H1 (cell line): ENCODE measurements around the gene ATP6AP1. TPM values are rescaled to one million over a fixed set of nuclear protein-coding genes. Genes with fewer than 3 reads are reported as not detected.

Source experiments
- CTCF ChIA-PET: fragments of 300-600 bp; sonication (Branson Sonifier 250); formaldehyde crosslinking; loops from one replicate; lab custom pipeline; 2021; ENCODE audit not compliant: partially characterized antibody; lab: Charles Lee
- POLR2A ChIA-PET: fragments of 300-600 bp; sonication (Branson Sonifier 250); formaldehyde crosslinking; loops from one replicate; lab custom pipeline; 2021; ENCODE audit warnings: inconsistent platforms; ENCODE audit not compliant: partially characterized antibody; lab: Charles Lee
- DNase-seq, 2 experiments: peaks; one replicate each; pipeline versions ENCODE4 v3.0.0 to v3.0.0-alpha.2; 2010 to 2022; ENCODE audit warnings: low spot score in 2 of 2, low read depth in 1 of 2, mixed read lengths in 1 of 2
- FAIRE-seq: peaks from 2 replicates; lab custom pipeline; 2011; peaks lifted over from hg19 to GRCh38; lab: Jason Lieb, UNC
- H2AFZ ChIP-seq: 2 replicates; pipeline ENCODE4 v1.8.1; 2012; ENCODE audit warnings: low read length, inconsistent platforms
- H2AK5ac ChIP-seq: 2 replicates; pipeline ENCODE4 v1.6.1; 2013; ENCODE audit warnings: low read depth, low read length
- H2BK120ac ChIP-seq: replicated peaks from 2 replicates; pipeline ENCODE3; 2013; ENCODE audit warnings: low read depth, low read length, inconsistent platforms
- H2BK12ac ChIP-seq: 2 replicates; pipeline ENCODE4 v1.6.1; 2013; ENCODE audit warnings: low read depth, low read length
- H2BK15ac ChIP-seq: 2 replicates; pipeline ENCODE4 v1.6.1; 2013; ENCODE audit warnings: low read length
- H2BK20ac ChIP-seq: 2 replicates; pipeline ENCODE4 v1.6.1; 2013; ENCODE audit warnings: low read length
- H2BK5ac ChIP-seq: 2 replicates; pipeline ENCODE4 v1.6.1; 2013; ENCODE audit warnings: low read depth, low read length
- H3K14ac ChIP-seq: 2 replicates; pipeline ENCODE4 v1.6.1; 2013; ENCODE audit warnings: inconsistent platforms; ENCODE audit not compliant: insufficient read length
- H3K18ac ChIP-seq: 2 replicates; pipeline ENCODE4 v1.6.1; 2013; ENCODE audit warnings: low read length; ENCODE audit errors: extremely low read depth
- H3K23ac ChIP-seq: 2 replicates; pipeline ENCODE4 v1.6.1; 2013; ENCODE audit warnings: inconsistent platforms; ENCODE audit not compliant: insufficient read length
- H3K23me2 ChIP-seq: 2 replicates; pipeline ENCODE4 v1.6.1; 2013; ENCODE audit warnings: low read depth, low read length
- H3K27ac ChIP-seq: 2 replicates; pipeline ENCODE4 v1.6.1; 2011; ENCODE audit warnings: low read depth, low read length, inconsistent platforms
- H3K27me3 ChIP-seq, 4 experiments: replicated peaks in 1 of 4; 1 replicate in 1 of 4; 2 replicates in 3 of 4; pipeline versions ENCODE4 v1.6.1 to v1.8.1; 2011 to 2013; ENCODE audit warnings: low read length in 3 of 4, mild to moderate bottlenecking in 3 of 4, inconsistent platforms in 2 of 4, mixed read lengths in 2 of 4, moderate library complexity in 1 of 4; ENCODE audit not compliant: control insufficient read depth in 3 of 4, insufficient read depth in 3 of 4; ENCODE audit errors: extremely low read depth in 1 of 4
- H3K36me3 ChIP-seq, 4 experiments: 2 replicates each; pipeline versions ENCODE4 v1.6.1 to v1.8.1; 2011 to 2013; ENCODE audit warnings: mild to moderate bottlenecking in 4 of 4, low read length in 3 of 4, moderate library complexity in 2 of 4, control low read depth in 1 of 4, inconsistent platforms in 1 of 4; ENCODE audit not compliant: insufficient read depth in 4 of 4, control insufficient read depth in 2 of 4
- H3K4ac ChIP-seq: replicated peaks from 2 replicates; pipeline ENCODE3; 2013; ENCODE audit warnings: low read length, low read depth, mixed read lengths, inconsistent platforms; ENCODE audit not compliant: insufficient read length
- H3K4me1 ChIP-seq, 4 experiments: replicated peaks in 1 of 4; 1 replicate in 1 of 4; 2 replicates in 3 of 4; pipeline versions ENCODE4 v1.6.1 to v1.8.1; 2011 to 2013; ENCODE audit warnings: low read length in 3 of 4, inconsistent platforms in 2 of 4, mixed read lengths in 1 of 4; ENCODE audit not compliant: insufficient read depth in 4 of 4, control insufficient read depth in 3 of 4
- H3K4me2 ChIP-seq, 2 experiments: 2 replicates each; pipeline versions ENCODE4 v1.6.1 to v1.8.1; 2011 to 2013; ENCODE audit warnings: low read depth in 2 of 2, low read length in 2 of 2, control low read depth in 1 of 2, inconsistent platforms in 1 of 2, mild to moderate bottlenecking in 1 of 2; ENCODE audit not compliant: insufficient read depth in 1 of 2
- H3K4me3 ChIP-seq, 4 experiments: fragments of 200-600, 300-600 bp in 1 of 4; sonication (generic), shearing (Covaris generic), sonication (Bioruptor Twin) in 1 of 4; 2 replicates each; pipeline versions ENCODE4 v1.5.1 to v1.8.1; 2011 to 2016; ENCODE audit warnings: low read length in 4 of 4, low read depth in 3 of 4, control low read depth in 2 of 4, inconsistent platforms in 2 of 4, mild to moderate bottlenecking in 2 of 4, mixed read lengths in 1 of 4, moderate library complexity in 1 of 4; ENCODE audit not compliant: insufficient read depth in 2 of 4; ENCODE audit errors: extremely low read depth in 1 of 4
- H3K56ac ChIP-seq: replicated peaks from 2 replicates; pipeline ENCODE3; 2013; ENCODE audit warnings: low read depth, mild to moderate bottlenecking, mixed read lengths, low read length, inconsistent platforms; ENCODE audit not compliant: insufficient read length
- H3K79me1 ChIP-seq: 2 replicates; pipeline ENCODE4 v1.6.1; 2013; ENCODE audit warnings: low read depth, low read length, control low read depth
- H3K79me2 ChIP-seq, 2 experiments: 2 replicates each; pipeline versions ENCODE4 v1.6.1 to v1.8.1; 2012 to 2013; ENCODE audit warnings: low read length in 2 of 2, mild to moderate bottlenecking in 2 of 2, inconsistent platforms in 1 of 2; ENCODE audit not compliant: insufficient read depth in 2 of 2, control insufficient read depth in 1 of 2
- H3K9ac ChIP-seq, 4 experiments: replicated peaks in 1 of 4; 1 replicate in 1 of 4; 2 replicates in 3 of 4; pipeline versions ENCODE4 v1.6.1 to v1.8.1; 2011 to 2013; ENCODE audit warnings: low read depth in 3 of 4, low read length in 3 of 4, control low read depth in 2 of 4, mild to moderate bottlenecking in 2 of 4, moderate library complexity in 2 of 4, inconsistent platforms in 1 of 4; ENCODE audit errors: extremely low read depth in 1 of 4
- H3K9me3 ChIP-seq, 2 experiments: 2 replicates each; pipeline versions ENCODE4 v1.6.1 to v1.8.1; 2012 to 2013; ENCODE audit warnings: mild to moderate bottlenecking in 2 of 2, moderate library complexity in 2 of 2, control low read depth in 1 of 2, inconsistent platforms in 1 of 2, low read depth in 1 of 2, low read length in 1 of 2, mixed read lengths in 1 of 2; ENCODE audit not compliant: insufficient read depth in 2 of 2
- H4K20me1 ChIP-seq, 2 experiments: replicated peaks in 1 of 2; 2 replicates each; pipeline versions ENCODE3 to v1.8.1; 2011 to 2013; ENCODE audit warnings: inconsistent platforms in 2 of 2, low read length in 2 of 2, mild to moderate bottlenecking in 1 of 2; ENCODE audit not compliant: insufficient read depth in 2 of 2, control insufficient read depth in 1 of 2
- H4K5ac ChIP-seq: 2 replicates; pipeline ENCODE4 v1.6.1; 2013; ENCODE audit warnings: low read length, low read depth, mixed read lengths, inconsistent platforms; ENCODE audit not compliant: insufficient read length
- H4K8ac ChIP-seq: 2 replicates; pipeline ENCODE4 v1.8.0; 2013; ENCODE audit warnings: mild to moderate bottlenecking, moderate library complexity, low read length, inconsistent platforms; ENCODE audit not compliant: insufficient read depth; ENCODE audit errors: extremely low read depth
- H4K91ac ChIP-seq: replicated peaks from 2 replicates; pipeline ENCODE3; 2013; ENCODE audit warnings: low read length, mixed read lengths, inconsistent platforms; ENCODE audit not compliant: insufficient read length
- EZH2 ChIP-seq: fragments of 200-600 bp; sonication (generic); IDR thresholded peaks from 2 replicates; pipeline ENCODE4 v1.7.1; 2012; ENCODE audit warnings: low read depth, mild to moderate bottlenecking, moderate library complexity, low read length, inconsistent platforms; ENCODE audit not compliant: severe bottlenecking
- KDM5A ChIP-seq: fragments of 200-600 bp; IDR thresholded peaks from 2 replicates; pipeline ENCODE4 v1.7.1; 2012; ENCODE audit warnings: mild to moderate bottlenecking, low read length, inconsistent platforms, mixed read lengths
- POLR2A ChIP-seq, 2 experiments: IDR thresholded peaks; 1 replicate in 1 of 2; 2 replicates in 1 of 2; pipeline ENCODE4 v1.6.1; 2011; ENCODE audit warnings: low read depth in 2 of 2, low read length in 2 of 2, mild to moderate bottlenecking in 2 of 2; ENCODE audit errors: control extremely low read depth in 1 of 2
- POLR2AphosphoS5 ChIP-seq: IDR thresholded peaks from 2 replicates; pipeline ENCODE4 v1.6.1; 2011; ENCODE audit warnings: low read depth, low read length
- WGBS, 2 experiments: shearing (Covaris generic) in 1 of 2; methylation state at CpG; one replicate each; pipeline versions ENCODE4 v1.1.6 to v1.1.7; 2013 to 2015; ENCODE audit warnings: low lambda C conversion rate in 2 of 2, mixed read lengths in 2 of 2, inconsistent platforms in 1 of 2, low coverage in 1 of 2, missing lambda C conversion rate in 1 of 2; ENCODE audit not compliant: insufficient replicate concordance in 2 of 2, insufficient coverage in 1 of 2, insufficient read length in 1 of 2; ENCODE audit errors: extremely low coverage in 1 of 2, missing lambda C conversion rate in 1 of 2; 5-methylcytosine and 5-hydroxymethylcytosine counted together
- polyA plus RNA-seq, 7 experiments: library from polyadenylated mRNA; depleted of rRNA in 3 of 7; stranded (reverse) in 5 of 7; unstranded in 2 of 7; fragments of >200 nt in 5 of 7; fragments of 200-250 nt in 2 of 7; gene quantifications; 1 replicate in 5 of 7; 2 replicates in 1 of 7; 4 replicates in 1 of 7; pipeline versions ENCODE4 v1.2.1 to v1.2.3, GENCODE V29; 2011 to 2013; ENCODE audit warnings: missing spikeins in 2 of 7, mixed read lengths in 2 of 7
- total RNA-seq: library from RNA; stranded (reverse); fragmentation: NEBNext Ultra II Directional; extraction: Animal tissue kit (Norgen Biotek cat#: 25700); gene quantifications from 2 replicates; pipeline ENCODE4 v1.2.1, GENCODE V29; 2021

The ATP6AP1 gene
- total and polyA plus RNA-seq, 2 of the 8 experiments (the other 6 are each of a cell fraction or from before 2014, with no cell fraction given): 44.6 to 80.8 TPM

GRCh38 chrX:154382483-154383069 is 45.9 kb upstream of the ATP6AP1 start:
- H3K27ac ChIP-seq: no peak overlapping the region
- H4K8ac ChIP-seq: no peak overlapping the region
- H2BK12ac ChIP-seq: no peak overlapping the region
- no peak overlapping the region for H3K4ac ChIP-seq
- CTCF ChIA-PET: interaction anchor here (1.7 to 3.9 kb wide), 2 partner anchors 9 to 145 kb away, joined by 6 to 29 read pairs; partner anchors contain the start of gene FLNA
- H2BK5ac ChIP-seq: no peak overlapping the region
- H3K79me1 ChIP-seq: no peaks in the 10 kb centered on the region
- H2AK5ac ChIP-seq: no peak overlapping the region
- peaks cover 0 to 2% of the 10 kb centered on the region in 2 experiments for H4K20me1 ChIP-seq
- TF ChIP-seq EZH2 (no peak), POLR2A (IDR thresholded peaks at IDR 0.05; ENCODE audit: control extremely low read depth in 1 of 2, low read depth in 2 of 2, low read length in 2 of 2) (peak in 1 of 2 experiments; percentile 42; a peak in 1 of 3 replicates), POLR2AphosphoS5 (0 out of 2 replicates have a peak, but pooled peaks have one; percentile 74), KDM5A (no peak)
- TF ChIP-seq, all 59 proteins: peak for 2
- no peak overlapping the region for H3K56ac ChIP-seq
- H3K9ac ChIP-seq: no peak overlapping the region
- H3K4me3 ChIP-seq: no peak overlapping the region
- H4K91ac ChIP-seq: no peak overlapping the region
- H2AFZ ChIP-seq: no peak overlapping the region
- H4K5ac ChIP-seq: no peak overlapping the region
- no peak overlapping the region for H2BK20ac ChIP-seq
- H3K4me1 ChIP-seq: peaks cover 0 to 20% (median 9%) of the 10 kb centered on the region in 4 experiments; a peak in 6 of 7 replicates
- H3K36me3 ChIP-seq: peaks cover 0 to 26% (median 0%) of the 10 kb centered on the region in 4 experiments; a peak in 2 of 8 replicates
- peaks cover 4% of the 10 kb centered on the region; the same call in 1 of the 2 replicates for H3K23me2 ChIP-seq
- no peak overlapping the region; a peak in 1 of 4 replicates for H3K4me2 ChIP-seq
- no peak overlapping the region for H2BK120ac ChIP-seq
- peaks cover 0 to 13% of the 10 kb centered on the region in 2 experiments; a peak in 2 of 4 replicates for H3K79me2 ChIP-seq
- DNase-seq (no peak), FAIRE-seq (no peak)
- POLR2A ChIA-PET: interaction anchor here (1.2 to 6.5 kb wide), 5 partner anchors 9 to 34 kb away, joined by 5 to 107 read pairs (median 31); partner anchors contain the start of genes FLNA and RPL10
- no peak overlapping the region for H3K18ac ChIP-seq
- H2BK15ac ChIP-seq: no peak overlapping the region
- H3K9me3 ChIP-seq: no peaks in the 10 kb centered on the region
- no peaks in the 10 kb centered on the region for H3K27me3 ChIP-seq
- no peak overlapping the region for H3K14ac ChIP-seq
- 95% methylated on average over 11 of the region's 11 CpGs; no CpG with 5 or more reads in 1 of the 2 experiments for WGBS, 2 experiments
- H3K23ac ChIP-seq: no peak overlapping the region
